ENCODE results near the gene OR1F1.
"Not testable (repeated sequence)": the region's sequence is repeated elsewhere in the genome, so short reads cannot be mapped to it uniquely, and the experiment has no call there.

Gene OR1F1

DNA sequence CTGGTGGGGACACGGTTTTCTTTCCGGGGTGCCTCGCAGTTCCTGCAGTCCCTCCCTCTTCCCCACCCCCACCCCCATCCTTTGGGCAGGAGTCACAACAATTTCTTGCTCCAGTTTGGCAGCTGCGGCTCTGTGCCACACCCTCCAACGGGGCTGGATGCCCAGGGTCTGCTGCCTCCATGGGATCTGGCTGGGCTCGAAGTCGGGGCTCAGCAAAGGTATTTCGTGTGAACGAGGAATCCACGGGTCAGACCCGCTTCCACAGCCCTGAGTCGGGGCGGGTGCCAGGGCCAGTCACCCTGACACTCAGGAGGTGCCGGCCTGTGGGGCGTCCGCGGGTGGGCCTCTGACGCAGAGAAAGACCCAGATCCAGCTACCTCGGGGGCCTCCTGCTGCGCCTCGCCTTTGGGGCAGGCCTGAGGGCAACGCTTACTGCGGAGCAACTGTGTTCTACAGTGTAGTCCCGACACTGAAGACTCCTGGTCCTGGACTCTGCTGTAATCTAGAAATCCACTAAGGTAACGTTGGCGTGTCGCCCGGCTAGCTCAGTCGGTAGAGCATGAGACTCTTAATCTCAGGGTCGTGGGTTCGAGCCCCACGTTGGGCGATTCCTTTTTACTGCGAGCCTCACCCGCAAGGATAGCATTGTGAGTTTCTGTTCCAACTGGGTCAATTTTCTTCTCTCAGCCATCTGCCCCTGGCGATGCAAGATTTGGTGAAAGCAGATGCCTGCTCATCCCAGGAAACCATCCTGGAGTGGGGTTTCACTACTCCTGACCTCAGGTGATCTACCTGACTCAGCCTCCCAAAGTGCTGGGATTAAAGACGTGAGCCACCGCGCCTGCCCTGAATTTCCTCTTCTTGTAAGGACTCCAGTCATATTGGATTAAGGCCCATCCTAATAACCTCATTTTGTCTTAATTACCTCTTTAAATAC, 12.6 kb upstream of the OR1F1 start:
- peak; percentile 47 for DNase-seq

DNA sequence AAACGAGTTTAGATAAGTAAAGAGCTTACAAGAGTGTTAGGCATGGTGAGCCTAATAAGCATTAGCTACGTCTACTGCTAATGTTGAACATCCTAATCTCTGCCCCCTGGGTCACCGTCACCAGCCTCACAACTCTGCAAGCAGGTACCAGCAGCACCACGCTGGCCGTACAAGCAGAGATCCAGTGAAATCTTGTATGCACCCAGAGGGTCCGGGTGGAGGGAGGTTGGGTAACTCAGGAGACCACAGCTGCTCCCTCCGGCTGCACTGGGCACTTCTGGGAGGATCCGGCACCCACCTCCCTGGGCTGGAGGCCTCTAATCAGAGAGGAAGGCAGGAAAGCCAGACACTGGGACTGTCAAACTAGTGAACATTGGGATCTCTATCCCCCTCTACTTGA, 8.4 kb upstream of the OR1F1 start:
- no peak for DNase-seq

DNA sequence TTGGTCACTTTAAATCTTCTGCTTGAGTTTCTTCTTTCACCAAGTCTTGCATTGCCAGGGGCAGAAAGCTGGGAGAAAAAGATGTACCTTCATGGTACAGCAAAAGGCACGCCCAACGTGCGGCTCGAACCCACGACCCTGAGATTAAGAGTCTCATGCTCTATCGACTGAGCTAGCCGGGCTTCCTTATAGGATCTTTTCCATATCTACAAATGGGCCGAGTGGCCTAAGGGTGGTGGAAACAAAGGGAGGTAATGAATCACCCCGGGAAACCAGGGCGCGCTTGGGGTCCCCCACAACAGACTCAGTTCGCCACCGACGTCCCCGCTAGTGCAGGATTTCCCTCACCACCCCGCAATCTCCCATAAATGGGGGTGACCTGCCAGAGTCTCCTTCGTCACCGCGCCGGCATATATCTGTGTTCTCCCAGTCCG, 7.5 kb upstream of the OR1F1 start:
- DNase-seq: no peak

DNA sequence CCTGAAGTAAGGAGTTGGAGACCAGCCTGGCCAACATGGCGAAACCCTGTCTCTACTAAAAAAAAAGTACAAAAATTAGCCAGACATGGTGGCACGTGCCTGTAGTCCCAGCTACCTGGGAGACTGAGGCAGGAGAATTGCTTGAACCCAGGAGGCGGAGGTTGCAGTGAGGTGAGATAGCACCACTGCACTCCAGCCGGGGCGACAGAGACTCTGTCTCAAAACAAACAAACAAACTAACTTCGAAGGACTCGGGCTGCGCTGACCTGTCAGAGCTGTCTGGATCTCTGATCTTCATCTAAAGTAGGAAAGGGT, 5.8 kb upstream of the OR1F1 start:
- not testable (repeated sequence) for DNase-seq

DNA sequence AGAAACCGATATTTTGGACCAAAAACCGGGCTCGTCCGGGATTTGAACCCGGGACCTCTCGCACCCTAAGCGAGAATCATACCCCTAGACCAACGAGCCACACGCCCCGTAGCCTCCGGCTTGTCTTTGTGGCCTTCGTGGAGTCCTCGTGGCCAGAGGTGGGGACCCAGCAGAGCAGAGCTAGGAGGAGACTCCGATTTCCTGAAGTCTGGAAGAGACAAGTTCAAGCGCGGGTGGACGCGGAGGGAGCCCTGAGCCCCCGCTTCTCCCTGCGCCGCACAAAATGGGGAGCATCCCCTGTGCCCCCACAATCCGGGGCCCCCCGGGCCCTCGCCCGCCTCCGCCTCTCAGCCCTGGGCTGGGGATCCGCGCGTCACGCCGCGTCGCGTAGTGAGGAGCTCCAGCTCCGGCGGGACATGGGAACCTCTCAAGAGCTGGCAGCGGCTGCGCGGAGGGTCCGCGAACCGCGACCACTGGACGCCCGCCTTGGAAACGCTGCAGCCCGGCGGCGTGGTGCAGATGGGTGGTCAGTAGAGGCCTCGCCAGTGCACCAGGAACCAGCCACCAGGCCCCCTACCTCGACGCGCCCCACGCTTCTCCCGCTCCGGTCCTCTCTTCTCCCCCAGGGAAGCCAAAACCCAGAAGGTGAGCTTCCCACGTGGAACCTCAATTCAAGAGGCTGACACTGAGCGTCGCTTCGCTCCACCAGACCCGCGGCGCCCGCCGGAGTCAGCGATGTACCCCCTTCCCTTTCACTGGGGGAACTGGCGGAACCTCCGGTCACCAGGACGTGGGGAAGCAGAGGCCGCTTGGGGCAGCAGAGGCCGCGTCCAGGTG, 5.2 kb upstream of the OR1F1 start:
- peak; percentile 10 for DNase-seq

DNA sequence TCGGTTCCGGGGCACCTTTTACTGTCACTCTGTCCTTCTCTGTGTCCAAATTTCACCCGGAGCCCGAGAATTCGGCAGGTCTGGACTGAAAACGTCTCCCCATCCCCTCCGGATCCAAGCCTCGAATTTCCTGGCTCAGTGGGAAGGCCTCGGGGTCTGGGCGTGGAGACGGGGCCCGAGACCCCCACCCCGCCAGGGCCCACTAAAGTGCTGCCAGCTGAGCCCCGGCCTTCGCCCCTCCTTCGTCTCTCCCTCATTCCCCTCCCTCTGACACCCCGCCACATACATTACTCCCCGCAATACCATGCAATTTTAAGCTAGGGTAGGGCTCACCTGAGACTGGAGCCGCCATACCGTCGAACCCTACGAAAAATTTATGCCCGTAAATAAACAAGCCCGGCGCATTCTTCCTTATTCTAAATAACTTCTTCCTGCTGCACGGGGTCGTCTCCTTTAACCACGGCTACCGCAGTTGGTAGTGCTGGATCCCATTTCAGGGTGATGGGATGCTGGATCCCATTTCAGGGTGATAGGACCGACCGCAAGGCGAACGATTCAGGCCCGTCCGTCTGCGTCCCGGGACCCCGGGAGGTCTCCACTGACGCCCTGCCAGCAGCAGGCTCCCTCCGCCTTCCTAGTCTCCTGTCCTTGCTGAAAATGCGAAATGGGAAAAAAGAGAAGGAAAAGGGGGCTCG, 4.4 kb upstream of the OR1F1 start:
- no peak for DNase-seq

DNA sequence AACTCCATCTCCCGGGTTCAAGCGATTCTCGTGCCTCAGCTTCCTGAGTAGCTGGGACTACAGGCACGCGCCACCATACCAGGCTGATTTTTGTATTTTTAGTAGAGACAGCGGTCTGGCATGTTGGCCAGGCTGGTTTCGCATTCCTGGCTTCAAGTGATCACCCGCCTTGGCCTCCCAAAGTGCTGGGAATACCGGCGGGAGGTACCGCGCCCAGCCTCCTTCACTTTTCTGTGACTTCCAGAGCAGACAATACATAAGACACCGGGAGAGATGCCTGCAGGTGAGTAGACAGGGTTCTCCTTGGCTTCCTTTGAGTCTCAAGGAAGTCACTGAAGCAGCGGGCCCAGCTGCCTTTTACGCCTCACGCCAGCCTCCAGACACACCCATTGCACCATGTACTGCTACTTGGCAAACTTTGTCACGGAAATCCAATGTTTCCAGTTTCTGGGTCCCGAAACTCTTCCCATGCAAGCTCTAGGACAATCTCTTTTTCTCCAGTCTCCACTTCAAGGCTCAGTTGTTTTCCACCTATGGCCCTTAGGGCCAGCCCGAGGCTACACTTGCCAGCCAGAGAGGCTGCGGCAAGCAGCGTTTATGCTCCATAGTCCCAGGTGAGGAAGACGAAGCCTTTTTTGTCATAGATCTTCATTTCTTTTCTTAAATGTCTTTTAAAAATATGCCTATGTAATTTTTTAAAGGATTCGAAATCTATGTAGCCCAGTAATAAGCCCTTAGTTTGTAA, 886 bp upstream of the OR1F1 start:
- no peak for DNase-seq

DNA sequence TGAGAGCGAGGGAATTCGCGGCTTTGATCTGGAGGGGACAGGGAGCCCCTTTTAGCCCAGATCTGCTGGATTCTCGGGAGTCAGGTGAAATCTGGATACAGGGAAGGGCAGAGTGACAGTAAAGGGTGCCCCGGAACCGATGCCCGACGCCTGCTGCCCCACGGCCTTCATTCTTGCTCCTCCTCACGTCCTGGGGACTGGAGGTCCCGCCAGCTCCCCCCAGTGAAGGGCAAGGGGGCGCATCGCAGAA, 596 bp downstream of the OR1F1 start:
- no peak for DNase-seq

DNA sequence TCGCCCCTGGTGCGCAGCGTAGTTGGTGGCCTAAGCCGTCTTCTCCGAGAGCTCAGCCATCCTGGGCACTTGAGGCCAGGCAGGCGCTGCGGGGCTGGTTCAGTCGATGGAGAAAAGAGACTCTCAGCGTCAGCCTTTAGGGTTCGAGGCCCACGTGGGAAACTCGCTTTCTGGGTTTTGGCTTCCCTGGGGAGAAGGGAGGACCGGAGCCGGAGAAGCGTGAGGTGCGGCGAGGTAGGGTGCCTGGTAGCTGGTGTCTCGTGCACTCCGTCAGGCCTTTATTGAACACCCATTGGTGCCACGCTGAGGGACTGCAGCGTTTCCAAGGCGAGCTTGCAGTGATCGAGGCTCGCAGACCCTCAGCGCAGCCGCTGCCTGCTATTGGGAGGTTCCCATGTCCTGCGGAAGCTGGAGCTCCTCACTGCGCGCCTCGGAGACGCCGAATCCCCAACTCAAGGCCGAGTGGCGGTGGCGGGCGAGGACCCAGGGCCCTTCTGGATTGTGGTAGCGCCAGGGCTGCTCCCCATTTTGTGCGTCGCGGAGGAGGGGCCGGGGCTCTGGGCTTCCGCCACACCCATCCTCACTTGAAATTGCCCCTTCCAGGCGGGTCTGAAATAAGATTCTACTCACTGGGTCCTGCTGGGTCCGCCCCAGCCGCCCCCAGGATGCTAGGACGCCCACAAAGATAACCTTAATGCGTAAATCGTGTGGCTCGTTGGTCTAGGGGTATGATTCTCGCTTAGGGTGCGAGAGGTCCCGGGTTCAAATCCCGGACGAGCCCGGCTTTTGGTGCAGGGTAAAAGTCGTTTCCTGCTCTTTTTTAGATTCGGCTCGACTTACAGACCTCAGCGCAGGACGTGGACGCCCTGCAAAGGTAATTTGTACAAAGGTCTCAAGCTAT, 1.2 kb downstream of the OR1F1 start:
- peak; percentile 25 for DNase-seq

DNA sequence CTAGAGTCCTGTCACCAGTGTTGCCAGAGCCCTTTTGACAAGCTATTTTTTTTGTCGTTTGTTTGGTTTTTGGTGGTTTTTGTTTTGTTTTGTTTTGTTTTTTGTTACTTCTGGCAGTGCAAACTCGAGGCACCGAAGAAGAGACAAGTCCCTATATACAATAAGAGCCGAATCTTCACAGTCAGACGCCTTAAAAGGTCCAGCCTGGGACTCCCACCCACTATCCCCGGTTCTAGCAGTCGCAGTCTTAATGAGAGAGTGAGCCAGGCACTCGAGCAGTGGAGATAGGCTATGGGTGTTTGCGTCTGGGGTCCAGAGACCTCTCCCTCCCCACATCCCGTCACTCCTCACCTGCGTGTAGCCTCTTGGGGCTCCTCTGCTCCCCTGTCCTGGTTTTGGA, 1.9 kb downstream of the OR1F1 start:
- no peak for DNase-seq

DNA sequence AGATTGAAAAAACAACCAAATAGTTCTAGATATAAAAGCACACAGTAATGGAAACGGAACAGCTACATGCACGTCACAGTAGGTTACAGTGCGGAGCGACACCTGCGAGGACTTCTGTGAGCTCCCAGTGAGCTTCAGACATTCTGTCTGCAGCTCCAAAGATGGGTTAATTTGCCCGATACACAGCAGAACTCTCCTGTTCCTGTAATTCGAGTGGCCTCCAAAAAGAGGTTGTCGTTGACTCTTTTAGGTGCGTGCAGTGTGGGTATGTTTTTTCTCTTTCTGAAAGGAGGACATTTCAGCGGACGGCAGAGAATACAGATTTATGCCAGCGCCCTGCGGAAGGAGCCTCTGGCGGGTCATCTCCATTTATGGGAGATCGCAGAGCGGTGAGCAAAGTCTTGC, 2.9 kb downstream of the OR1F1 start:
- no peak for DNase-seq

DNA sequence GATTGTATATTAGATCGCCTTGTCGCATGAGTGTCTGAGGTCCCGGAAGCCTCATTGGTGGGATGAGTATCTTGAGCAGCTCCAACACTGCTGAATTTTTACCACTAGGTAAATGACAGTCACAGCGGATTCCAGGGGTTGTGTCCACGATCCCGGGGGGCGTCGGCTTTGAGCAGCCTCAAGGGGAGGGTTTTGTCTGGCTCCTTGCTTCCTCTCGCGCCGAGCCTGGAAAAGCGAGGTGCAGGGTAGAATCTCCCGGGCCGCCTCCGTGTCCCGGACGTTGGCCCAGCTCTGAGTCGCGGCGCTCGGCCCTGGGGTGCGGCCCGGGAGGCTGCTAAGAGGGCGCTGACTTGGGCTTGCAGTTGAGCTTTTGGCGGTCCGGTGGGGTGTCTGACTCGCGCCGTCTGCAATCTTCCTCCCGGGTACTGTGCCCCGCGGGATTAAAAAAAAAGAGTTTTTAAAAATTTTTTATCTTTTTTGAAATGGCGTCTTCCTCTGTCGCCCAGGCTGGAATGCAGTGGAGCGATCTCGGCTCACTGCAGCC, 4.5 kb downstream of the OR1F1 start:
- DNase-seq: no peak

DNA sequence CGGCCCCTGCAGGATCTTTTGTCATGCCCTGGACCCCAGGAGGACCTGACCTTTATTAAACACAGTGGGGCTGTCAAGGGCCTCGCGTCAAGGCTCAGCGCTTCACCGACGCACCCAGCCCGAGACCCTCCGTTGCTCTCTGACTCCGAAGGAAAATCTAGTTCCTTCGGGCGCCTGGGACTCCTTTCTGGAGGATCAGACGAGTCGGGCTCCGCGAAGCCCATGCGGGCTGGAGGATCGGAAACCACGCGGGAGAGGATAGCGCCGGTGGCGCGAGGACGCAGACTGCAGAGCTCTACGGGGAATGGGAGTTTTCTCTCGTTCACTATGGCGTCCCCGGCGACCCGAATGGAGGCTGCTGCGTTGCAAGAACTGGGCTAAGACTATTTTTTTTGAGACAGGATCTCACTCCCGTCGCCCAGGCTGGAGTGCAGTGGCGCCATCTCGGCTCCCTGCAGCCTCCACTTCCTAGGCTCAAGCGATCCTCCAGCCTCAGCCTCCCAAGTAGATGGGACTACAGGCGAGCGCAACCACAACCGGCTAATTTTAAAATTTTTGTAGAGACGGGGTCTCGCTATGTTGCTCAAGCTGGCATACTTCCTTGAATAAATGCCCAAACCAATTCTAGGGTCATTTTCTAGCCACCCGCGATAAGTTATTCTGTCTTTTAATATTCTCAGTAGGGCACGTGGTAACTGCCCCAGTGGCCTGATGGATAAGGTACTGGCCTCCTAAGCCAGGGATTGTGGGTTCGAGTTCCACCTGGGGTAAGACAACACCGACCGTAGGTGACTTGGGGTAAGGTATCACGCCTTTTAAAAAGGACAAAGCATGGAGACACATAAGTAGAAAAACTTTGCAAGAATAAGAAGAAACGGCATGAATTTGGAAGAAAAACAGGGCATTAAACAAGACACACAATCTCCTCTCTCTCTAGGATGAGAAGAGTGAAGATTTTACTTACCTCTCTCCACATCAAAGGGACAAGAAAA, 5.5 kb downstream of the OR1F1 start:
- DNase-seq: no peak

DNA sequence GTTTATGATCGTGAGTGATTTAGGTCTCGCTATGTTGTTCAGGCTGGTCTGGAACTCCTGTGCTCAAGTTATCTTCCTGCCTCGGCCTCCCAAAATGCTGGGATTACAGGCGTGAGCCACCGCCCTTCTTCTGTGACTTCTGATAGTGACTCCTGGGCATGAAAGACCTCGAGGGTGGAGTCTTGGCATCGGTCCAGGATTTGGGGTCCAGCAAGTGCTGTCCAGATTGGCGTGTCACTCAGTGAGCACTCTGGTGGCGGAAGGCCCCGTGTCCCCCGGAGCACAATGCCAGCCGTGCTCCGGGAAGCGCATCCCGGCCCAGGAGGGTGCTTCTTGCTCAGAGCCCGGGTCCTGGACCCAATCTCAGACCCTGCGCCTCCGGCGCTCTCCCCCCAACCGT, 6.8 kb downstream of the OR1F1 start:
- no peak for DNase-seq

DNA sequence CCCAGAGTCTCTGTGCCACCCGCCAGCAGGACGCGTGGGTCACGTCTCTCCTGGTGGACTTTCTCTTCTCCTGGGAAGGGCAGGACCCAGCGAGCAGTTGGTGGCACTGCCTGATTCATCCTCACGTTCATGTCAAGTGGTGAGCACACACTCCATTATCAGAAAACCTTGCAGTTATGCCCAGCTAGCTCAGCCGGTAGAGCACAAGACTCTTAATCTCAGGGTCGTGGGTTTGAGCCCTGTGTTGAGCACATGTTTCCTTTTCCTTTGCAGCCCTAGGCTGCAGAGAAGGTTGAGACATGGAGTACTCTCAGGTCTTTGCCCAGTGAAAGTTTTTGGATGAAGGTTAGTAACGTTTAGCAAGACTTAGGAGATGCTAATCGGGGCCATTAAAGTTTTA, 8.0 kb downstream of the OR1F1 start:
- no peak for DNase-seq

DNA sequence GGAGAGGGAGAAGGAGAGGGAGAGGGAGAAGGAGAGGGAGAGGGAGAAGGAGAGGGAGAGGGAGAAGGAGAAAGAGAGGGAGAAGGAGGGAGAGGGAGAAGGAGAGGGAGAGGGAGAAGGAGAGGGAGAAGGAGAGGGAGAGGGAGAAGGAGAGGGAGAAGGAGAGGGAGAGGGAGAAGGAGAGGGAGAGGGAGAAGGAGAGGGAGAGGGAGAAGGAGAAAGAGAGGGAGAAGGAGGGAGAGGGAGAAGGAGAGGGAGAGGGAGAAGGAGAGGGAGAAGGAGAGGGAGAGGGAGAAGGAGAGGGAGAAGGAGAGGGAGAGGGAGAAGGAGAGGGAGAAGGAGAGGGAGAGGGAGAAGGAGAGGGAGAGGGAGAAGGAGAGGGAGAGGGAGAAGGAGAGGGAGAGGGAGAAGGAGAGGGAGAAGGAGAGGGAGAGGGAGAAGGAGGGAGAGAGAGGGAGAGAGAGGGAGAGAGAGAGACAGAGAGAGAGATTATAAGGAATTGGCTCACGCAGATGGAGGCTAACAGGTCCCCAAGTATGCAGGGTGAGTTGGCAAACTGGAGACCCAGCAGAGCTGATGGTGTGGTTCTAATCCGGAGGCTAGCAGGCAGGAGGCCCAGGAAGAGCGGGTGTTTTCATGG, 9.8 kb downstream of the OR1F1 start:
- not testable (repeated sequence) for DNase-seq

DNA sequence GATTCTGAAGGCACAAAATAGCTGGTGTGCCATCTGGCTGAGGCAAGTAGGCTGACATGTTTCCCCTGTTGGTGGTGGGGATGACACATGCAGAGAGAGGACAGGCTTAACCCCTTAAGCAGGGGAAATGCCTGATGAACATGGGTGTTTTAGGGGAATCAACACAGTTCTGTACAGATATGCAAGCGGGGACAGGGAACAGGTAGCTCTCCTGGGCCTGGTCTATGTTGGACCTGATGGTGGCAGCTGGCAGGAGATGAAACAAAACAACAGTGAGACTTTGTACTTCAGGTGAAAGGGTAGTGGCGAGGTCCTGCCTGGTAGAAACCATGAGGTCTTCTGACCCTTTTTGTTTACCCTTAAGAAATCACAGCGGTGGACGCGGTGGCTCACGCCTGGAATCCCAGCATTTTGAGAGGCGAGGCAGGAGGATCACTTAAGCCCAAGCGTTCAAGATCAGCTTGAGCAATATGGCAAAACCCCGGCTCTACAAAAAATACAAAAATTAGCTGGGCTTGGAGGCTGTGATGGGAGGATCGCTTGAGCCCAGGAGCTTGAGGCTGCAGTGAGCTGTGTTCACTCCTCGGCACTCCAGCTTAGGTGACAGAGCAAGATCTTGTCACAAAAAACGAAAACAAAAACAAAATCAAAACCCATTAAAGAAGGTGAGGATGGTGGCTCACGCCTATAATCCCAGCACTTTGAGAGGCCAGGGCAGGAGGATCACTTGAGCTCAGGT, 10.5 kb downstream of the OR1F1 start:
- no peak for DNase-seq

DNA sequence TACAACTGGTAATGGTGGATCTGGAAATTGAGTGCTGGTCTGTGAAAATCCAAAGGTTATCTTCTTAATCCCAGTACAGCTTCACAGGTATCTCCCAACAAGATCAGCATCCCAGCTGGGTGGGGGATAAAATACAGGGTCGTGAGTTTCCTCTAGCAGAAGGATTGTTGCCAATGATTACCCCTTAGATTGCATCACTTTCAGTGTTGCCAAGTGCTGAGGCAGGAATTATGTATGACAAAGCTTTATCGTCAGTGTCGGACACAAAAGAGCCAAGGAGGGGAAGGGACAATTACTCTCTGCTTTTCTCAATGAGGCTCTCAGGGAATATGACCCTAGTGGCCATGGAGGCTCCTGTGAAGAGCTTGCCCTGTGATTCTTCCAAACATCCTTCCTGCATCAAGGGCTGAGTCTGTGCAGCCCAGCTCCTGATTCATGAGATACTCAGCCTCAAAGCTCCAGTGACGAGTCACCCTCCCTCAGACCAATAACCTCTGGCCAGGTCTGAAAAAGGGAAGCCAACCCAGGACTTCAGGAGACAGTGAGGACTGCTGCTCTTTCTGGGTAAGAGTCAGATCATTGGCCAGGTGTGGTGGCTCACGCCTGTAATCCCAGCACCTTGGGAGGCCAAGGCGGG, 15.0 kb downstream of the OR1F1 start:
- DNase-seq: no peak

DNA sequence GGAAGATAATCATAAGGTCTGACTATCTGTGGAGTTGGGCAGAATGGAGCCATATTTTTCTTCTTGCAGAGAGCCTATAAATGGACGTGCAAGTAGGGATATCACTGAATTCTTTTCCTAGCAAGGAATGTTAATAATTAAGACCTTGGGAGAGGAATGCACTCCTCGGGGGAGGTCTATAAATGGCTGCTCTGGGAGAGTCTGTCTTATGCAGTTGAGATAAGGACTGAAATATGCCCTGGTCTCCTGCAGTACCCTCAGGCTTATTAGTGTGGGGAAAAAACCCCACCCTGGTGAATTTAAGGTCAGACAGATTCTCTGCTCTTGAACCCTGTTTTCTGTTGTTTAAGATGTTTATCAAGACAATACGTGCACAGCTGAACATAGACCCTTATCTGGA, 17.9 kb downstream of the OR1F1 start:
- not testable (repeated sequence) for DNase-seq
